Retinal pigment epithelial cell (primary cell): Measurements from ENCODE around the gene MED12L.

ENCODE experiments used
- DNase-seq: peaks from one replicate; pipeline ENCODE4 v3.0.0-alpha.2; 2010; ENCODE audit warnings: low read depth
- H3K4me3 ChIP-seq: 2 replicates; pipeline ENCODE4 v1.5.1; 2011; ENCODE audit warnings: mild to moderate bottlenecking, low read length, control low read depth, moderate library complexity
- TF ChIP-seq, protein P1 (sequence below): conservative IDR thresholded peaks from 2 replicates; pipeline ENCODE4 v1.5.1; 2011; ENCODE audit warnings: low read depth, low read length, control low read depth, inconsistent platforms

Gene MED12L

DNA sequence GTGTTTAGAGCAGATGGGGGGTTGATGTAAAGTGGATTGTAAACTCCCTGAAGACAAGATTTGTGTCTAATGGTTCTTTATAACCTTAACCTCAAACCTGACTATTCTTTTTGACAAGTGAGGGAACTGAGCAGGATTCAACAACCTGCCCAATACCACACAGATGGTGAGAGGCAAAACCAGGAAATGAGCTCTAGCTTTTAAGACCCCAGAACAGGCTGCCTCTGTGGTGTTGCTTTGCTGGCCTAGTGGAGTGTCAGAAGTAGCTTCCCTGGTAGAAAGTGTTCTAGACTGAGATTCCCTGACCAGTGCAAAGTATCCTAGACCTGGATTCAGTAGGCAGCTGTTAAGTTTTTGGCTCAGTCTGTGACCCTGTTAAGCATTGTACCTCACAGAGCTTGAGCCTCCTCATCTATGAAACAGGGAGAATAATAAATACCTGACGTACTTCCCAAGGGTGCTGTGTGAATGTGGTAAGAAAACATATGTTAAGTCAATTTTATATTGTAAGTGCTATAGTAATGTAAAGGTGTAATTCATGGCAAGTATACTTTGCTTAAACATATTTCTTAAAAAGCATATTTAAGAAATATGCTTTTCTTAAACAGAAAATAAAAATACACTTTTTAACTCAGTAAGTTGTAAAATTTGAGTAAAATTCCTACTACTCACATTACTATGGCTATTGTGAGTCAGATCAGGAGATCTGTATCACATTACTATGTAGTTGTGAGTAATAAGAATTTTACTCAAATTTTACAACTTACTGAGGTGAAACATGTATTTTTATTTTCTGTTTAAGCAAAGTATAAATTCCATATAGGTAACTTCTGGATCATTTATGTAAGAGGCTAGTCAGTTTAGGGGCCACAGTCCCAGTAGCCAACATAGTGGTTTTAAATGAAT, 222.4 kb downstream of the MED12L start:
- TF ChIP-seq, protein P1, sequence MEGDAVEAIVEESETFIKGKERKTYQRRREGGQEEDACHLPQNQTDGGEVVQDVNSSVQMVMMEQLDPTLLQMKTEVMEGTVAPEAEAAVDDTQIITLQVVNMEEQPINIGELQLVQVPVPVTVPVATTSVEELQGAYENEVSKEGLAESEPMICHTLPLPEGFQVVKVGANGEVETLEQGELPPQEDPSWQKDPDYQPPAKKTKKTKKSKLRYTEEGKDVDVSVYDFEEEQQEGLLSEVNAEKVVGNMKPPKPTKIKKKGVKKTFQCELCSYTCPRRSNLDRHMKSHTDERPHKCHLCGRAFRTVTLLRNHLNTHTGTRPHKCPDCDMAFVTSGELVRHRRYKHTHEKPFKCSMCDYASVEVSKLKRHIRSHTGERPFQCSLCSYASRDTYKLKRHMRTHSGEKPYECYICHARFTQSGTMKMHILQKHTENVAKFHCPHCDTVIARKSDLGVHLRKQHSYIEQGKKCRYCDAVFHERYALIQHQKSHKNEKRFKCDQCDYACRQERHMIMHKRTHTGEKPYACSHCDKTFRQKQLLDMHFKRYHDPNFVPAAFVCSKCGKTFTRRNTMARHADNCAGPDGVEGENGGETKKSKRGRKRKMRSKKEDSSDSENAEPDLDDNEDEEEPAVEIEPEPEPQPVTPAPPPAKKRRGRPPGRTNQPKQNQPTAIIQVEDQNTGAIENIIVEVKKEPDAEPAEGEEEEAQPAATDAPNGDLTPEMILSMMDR = no peak
- no peak for DNase-seq
- no peak overlapping the region for H3K4me3 ChIP-seq

- DNase-seq = no peak
- TF ChIP-seq, protein P1 = no peak
- H3K4me3 ChIP-seq = no peak overlapping the region
These were observed 224.1 kb downstream of the MED12L start for GRCh38 chr3:151309566-151309965.

GRCh38 chr3:151312972-151313371, 227.5 kb downstream of the MED12L start:
- TF ChIP-seq, protein P1 = no peak
- no peak for DNase-seq
- no peak overlapping the region for H3K4me3 ChIP-seq

GRCh38 chr3:151314137-151314536, 228.7 kb downstream of the MED12L start:
- DNase-seq = no peak
- no peak overlapping the region for H3K4me3 ChIP-seq
- TF ChIP-seq, protein P1 = no peak

- DNase-seq = no peak
- TF ChIP-seq, protein P1 = no peak
- H3K4me3 ChIP-seq = no peak overlapping the region
These were observed 229.1 kb downstream of the MED12L start for GRCh38 chr3:151314593-151314992.

DNA sequence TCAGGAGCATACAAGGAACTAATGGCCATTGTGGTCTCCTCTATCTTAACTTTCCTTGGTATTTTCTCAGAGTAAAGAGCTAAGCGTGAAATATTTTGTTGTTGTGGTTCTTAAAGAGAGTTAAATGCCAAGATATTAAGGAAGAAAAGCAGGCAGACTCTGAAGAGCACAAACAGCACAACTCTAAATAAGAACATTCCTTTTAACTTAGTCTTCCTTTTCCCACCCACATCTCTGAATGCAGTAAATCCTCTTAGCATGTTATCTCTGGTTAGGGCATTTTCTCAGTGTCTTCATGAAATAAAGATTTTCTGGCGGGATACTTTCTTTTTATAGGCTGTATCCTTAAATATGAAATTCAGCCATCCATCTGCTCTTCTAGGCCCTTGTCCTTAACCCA, 229.7 kb downstream of the MED12L start:
- DNase-seq = peak; percentile 49
- TF ChIP-seq, protein P1 = no peak
- no peak overlapping the region for H3K4me3 ChIP-seq

DNA sequence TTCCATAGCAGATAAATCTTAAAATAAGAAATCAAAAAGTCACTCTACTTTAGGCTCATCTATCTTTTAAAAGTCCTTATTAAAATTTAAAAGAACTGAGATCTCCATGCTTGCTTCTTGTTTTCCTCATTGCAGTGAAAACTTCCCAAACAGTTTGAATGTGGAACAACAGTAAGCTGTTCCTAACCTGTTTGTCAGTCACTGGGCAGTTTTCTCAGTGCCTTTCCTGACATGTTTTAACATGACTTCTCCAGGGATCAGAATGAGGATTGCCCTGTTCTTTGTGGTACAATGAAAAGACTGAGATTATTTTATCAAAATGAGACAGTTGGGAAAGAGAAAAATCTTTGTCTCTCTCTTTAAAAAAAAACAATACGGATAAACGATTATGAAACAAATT, 230.4 kb downstream of the MED12L start:
- H3K4me3 ChIP-seq = no peak overlapping the region
- DNase-seq = no peak
- TF ChIP-seq, protein P1 = no peak
